Glutamatergic neuron (in vitro differentiated cells): ENCODE data around the gene TCERG1. TPM values are rescaled to one million over a fixed set of nuclear protein-coding genes. Genes with fewer than 3 reads are reported as not detected.

Experiments used
- DNase-seq: peaks from one replicate; pipeline ENCODE4 v3.0.0; 2022
- H3K27ac Mint-ChIP-seq: one replicate; pipeline ENCODE4 v1.8.0; 2020; ENCODE audit warnings: mild to moderate bottlenecking, mixed read lengths, inconsistent platforms; ENCODE audit not compliant: unreplicated experiment
- H3K27me3 Mint-ChIP-seq: one replicate; pipeline ENCODE4 v1.8.0; 2020; ENCODE audit warnings: mild to moderate bottlenecking, moderate library complexity, mixed read lengths, inconsistent platforms; ENCODE audit not compliant: unreplicated experiment
- H3K36me3 Mint-ChIP-seq: one replicate; pipeline ENCODE4 v1.8.0; 2020; ENCODE audit warnings: mild to moderate bottlenecking, mixed read lengths, inconsistent platforms; ENCODE audit not compliant: unreplicated experiment
- H3K4me1 Mint-ChIP-seq: one replicate; pipeline ENCODE4 v1.8.0; 2020; ENCODE audit warnings: mild to moderate bottlenecking, low read depth, mixed read lengths, inconsistent platforms; ENCODE audit not compliant: unreplicated experiment
- H3K4me3 Mint-ChIP-seq: one replicate; pipeline ENCODE4 v1.8.0; 2020; ENCODE audit warnings: mild to moderate bottlenecking, mixed read lengths, inconsistent platforms; ENCODE audit not compliant: unreplicated experiment
- H3K9me3 Mint-ChIP-seq: one replicate; pipeline ENCODE4 v1.8.0; 2020; ENCODE audit warnings: mild to moderate bottlenecking, moderate library complexity, mixed read lengths, inconsistent platforms; ENCODE audit not compliant: unreplicated experiment
- CTCF ChIP-seq: fragments of 200-600 bp; sonication (generic); IDR thresholded peaks from one replicate; pipeline ENCODE4 v1.5.0; 2021; ENCODE audit not compliant: partially characterized antibody, unreplicated experiment
- total RNA-seq: library from RNA; stranded (reverse); fragmentation: NEBNext Ultra II Directional; extraction: Animal tissue kit (Norgen Biotek cat#: 25700); gene quantifications from one replicate; pipeline ENCODE4 v1.2.1, GENCODE V29; 2021; ENCODE audit not compliant: unreplicated experiment

Gene TCERG1
- total RNA-seq, 1 donor from 2014 or later = 122 TPM

GRCh38 chr5:146527785-146528184 lies 80.7 kb downstream of the TCERG1 start:
- H3K9me3 Mint-ChIP-seq = no peaks in the 10 kb centered on the region
- H3K27me3 Mint-ChIP-seq = peaks cover 2% of the 10 kb centered on the region

GRCh38 chr5:146528236-146528635 lies 81.1 kb downstream of the TCERG1 start:
- H3K27me3 Mint-ChIP-seq = peaks cover 3% of the 10 kb centered on the region
- no peaks in the 10 kb centered on the region for H3K4me1 Mint-ChIP-seq

More at GRCh38 chr5:146527785-146528184, 80.7 kb downstream of the TCERG1 start:
- H3K4me3 Mint-ChIP-seq = no peak overlapping the region
- no peaks in the 10 kb centered on the region for H3K4me1 Mint-ChIP-seq
- no peak for DNase-seq
- H3K36me3 Mint-ChIP-seq = no peaks in the 10 kb centered on the region
- TF ChIP-seq CTCF = no peak
- no peak overlapping the region for H3K27ac Mint-ChIP-seq

GRCh38 chr5:146529984-146530383 lies 82.9 kb downstream of the TCERG1 start:
- Mint-ChIP-seq H3K9me3 (no peaks in the 10 kb centered on the region), H3K4me1 (no peaks in the 10 kb centered on the region), H3K27ac (no peak overlapping the region), H3K4me3 (no peak overlapping the region), H3K36me3 (no peaks in the 10 kb centered on the region), H3K27me3 (peaks cover 3% of the 10 kb centered on the region)
- no peak for DNase-seq
- TF ChIP-seq CTCF = no peak

More at GRCh38 chr5:146528236-146528635, 81.1 kb downstream of the TCERG1 start:
- Mint-ChIP-seq H3K4me3 (no peak overlapping the region), H3K36me3 (no peaks in the 10 kb centered on the region), H3K9me3 (no peaks in the 10 kb centered on the region), H3K27ac (no peak overlapping the region)
- TF ChIP-seq CTCF = no peak
- DNase-seq = no peak

- no peaks in the 10 kb centered on the region for H3K36me3 Mint-ChIP-seq
- peaks cover 3% of the 10 kb centered on the region for H3K27me3 Mint-ChIP-seq
- no peaks in the 10 kb centered on the region for H3K9me3 Mint-ChIP-seq
- no peak overlapping the region for H3K27ac Mint-ChIP-seq
- peak; percentile 83 for DNase-seq
- peak; percentile 87 for TF ChIP-seq CTCF
- H3K4me1 Mint-ChIP-seq = peaks cover 2% of the 10 kb centered on the region
- H3K4me3 Mint-ChIP-seq = no peak overlapping the region
Observed at GRCh38 chr5:146533260-146533857, 86.2 kb downstream of the TCERG1 start.

- no peaks in the 10 kb centered on the region for H3K36me3 Mint-ChIP-seq
- peaks cover 4% of the 10 kb centered on the region for H3K4me1 Mint-ChIP-seq
- no peak overlapping the region for H3K27ac Mint-ChIP-seq
- H3K4me3 Mint-ChIP-seq = no peak overlapping the region
- DNase-seq = no peak
- TF ChIP-seq CTCF = no peak
- peaks cover 3% of the 10 kb centered on the region for H3K27me3 Mint-ChIP-seq
- no peaks in the 10 kb centered on the region for H3K9me3 Mint-ChIP-seq
Observed at GRCh38 chr5:146533882-146534281, 86.7 kb downstream of the TCERG1 start.
